ENCODE measurements around the gene IREB2.

Gene IREB2

GRCh38 chr15:78469031-78469430 lies 31.0 kb downstream of the IREB2 start:
- H3K4me3 ChIP-seq (ENCODE audit: low read length) = no peak overlapping the region
- no peak for TF ChIP-seq CTCF (conservative IDR thresholded peaks at IDR 0.05; ENCODE audit: low read length)
- no peak for DNase-seq (ENCODE audit: low read depth)

- no peak overlapping the region for H3K4me3 ChIP-seq (ENCODE audit: low read length)
- no peak for DNase-seq (ENCODE audit: low read depth)
- TF ChIP-seq CTCF (conservative IDR thresholded peaks at IDR 0.05; ENCODE audit: low read length) = no peak
These were observed 39.3 kb downstream of the IREB2 start for GRCh38 chr15:78477295-78477694.

- no peak for TF ChIP-seq CTCF (conservative IDR thresholded peaks at IDR 0.05; ENCODE audit: low read length)
- DNase-seq (ENCODE audit: low read depth) = no peak
- H3K4me3 ChIP-seq (ENCODE audit: low read length) = no peak overlapping the region
These were observed 41.6 kb downstream of the IREB2 start for GRCh38 chr15:78479650-78480049.

- no peak for DNase-seq (ENCODE audit: low read depth)
- TF ChIP-seq CTCF (conservative IDR thresholded peaks at IDR 0.05; ENCODE audit: low read length) = no peak
- H3K4me3 ChIP-seq (ENCODE audit: low read length) = no peak overlapping the region
These were observed 43.9 kb downstream of the IREB2 start for GRCh38 chr15:78481917-78482316.

- no peak for TF ChIP-seq CTCF (conservative IDR thresholded peaks at IDR 0.05; ENCODE audit: low read length)
- DNase-seq (ENCODE audit: low read depth) = peak; percentile 29
- H3K4me3 ChIP-seq (ENCODE audit: low read length) = no peak overlapping the region
These were observed 54.9 kb downstream of the IREB2 start for GRCh38 chr15:78492872-78493271.

GRCh38 chr15:78501857-78502256 lies 63.8 kb downstream of the IREB2 start:
- no peak for TF ChIP-seq CTCF (conservative IDR thresholded peaks at IDR 0.05; ENCODE audit: low read length)
- no peak overlapping the region for H3K4me3 ChIP-seq (ENCODE audit: low read length)
- no peak for DNase-seq (ENCODE audit: low read depth)

GRCh38 chr15:78502641-78503040 lies 64.6 kb downstream of the IREB2 start:
- no peak overlapping the region for H3K4me3 ChIP-seq (ENCODE audit: low read length)
- TF ChIP-seq CTCF (conservative IDR thresholded peaks at IDR 0.05; ENCODE audit: low read length) = no peak
- no peak for DNase-seq (ENCODE audit: low read depth)
